ENCODE results near the gene SLC12A5. TPM values are rescaled to one million over a fixed set of nuclear protein-coding genes. Genes with fewer than 3 reads are reported as not detected.

The SLC12A5 gene
- total RNA-seq, 4 donors from 2014 or later, result 0.19 TPM; not detected in 3

DNA sequence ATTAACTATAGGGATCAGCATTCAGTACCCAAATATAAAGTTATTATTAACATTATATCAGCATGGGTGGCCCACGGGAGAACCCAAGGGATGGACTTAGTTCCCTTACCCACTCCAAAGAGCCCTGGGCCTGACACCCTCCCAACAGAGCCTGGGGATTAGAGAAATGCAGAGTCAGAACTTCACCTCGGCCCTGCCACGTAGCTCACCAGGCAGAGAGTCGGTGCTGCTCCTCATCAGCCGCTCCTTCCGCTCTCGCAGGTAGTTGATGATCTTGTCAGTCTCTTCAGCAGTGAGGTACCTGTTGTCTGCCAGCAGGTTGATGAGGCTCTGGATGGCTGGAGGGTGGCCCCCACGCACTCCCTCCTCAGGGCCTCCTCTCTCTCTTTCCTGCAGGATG is 34.1 kb downstream of the SLC12A5 start:
- DNase-seq (ENCODE audit: low spot score) (no peak), ATAC-seq (ENCODE audit: low FRiP score) (no peak)
- TF ChIP-seq, protein P1, sequence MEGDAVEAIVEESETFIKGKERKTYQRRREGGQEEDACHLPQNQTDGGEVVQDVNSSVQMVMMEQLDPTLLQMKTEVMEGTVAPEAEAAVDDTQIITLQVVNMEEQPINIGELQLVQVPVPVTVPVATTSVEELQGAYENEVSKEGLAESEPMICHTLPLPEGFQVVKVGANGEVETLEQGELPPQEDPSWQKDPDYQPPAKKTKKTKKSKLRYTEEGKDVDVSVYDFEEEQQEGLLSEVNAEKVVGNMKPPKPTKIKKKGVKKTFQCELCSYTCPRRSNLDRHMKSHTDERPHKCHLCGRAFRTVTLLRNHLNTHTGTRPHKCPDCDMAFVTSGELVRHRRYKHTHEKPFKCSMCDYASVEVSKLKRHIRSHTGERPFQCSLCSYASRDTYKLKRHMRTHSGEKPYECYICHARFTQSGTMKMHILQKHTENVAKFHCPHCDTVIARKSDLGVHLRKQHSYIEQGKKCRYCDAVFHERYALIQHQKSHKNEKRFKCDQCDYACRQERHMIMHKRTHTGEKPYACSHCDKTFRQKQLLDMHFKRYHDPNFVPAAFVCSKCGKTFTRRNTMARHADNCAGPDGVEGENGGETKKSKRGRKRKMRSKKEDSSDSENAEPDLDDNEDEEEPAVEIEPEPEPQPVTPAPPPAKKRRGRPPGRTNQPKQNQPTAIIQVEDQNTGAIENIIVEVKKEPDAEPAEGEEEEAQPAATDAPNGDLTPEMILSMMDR (IDR thresholded peaks at IDR 0.05), result no peak

DNA sequence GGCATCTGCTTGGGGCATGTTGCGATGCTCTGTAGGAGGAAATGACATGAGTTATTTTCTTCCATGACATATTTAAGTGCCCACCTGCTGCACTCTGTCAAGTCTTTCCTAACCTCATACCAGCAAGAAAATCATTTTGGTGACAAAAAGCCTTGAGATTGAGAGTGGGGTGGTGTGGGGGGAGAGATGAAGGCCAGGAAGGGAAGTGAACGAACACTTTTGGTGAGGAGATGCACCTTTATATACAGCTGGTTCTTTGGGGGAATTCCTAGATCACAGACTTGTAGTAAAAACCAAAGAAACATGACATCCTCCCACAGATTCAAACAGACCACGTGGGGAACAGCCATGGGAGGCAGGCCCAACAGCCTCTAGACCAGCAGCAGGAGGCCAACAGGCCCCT is 34.6 kb downstream of the SLC12A5 start:
- DNase-seq (ENCODE audit: low spot score), result no peak
- no peak for ATAC-seq (ENCODE audit: low FRiP score)
- TF ChIP-seq, protein P1 (IDR thresholded peaks at IDR 0.05), result no peak

DNA sequence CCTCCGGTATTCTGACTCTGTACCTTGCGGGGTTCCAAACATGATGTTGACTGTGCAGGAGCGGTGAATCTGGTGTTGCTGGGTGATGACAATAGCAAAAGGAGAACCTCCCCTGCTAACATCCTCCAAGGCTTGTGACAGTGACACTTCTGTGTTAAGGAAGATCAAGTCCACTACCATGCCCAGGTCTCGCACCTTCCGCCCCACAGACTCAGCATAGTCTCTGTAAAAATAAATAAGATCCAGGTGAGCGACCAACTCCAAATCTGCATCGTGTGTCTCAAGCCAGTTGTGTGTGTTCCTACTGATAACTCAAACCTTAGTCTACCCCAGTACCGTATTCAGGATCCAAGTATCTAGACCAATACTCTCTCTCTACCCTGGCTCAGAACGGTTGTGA is 36.0 kb downstream of the SLC12A5 start:
- ATAC-seq (ENCODE audit: low FRiP score) (no peak), DNase-seq (ENCODE audit: low spot score) (no peak)
- TF ChIP-seq, protein P1 (IDR thresholded peaks at IDR 0.05), result no peak

DNA sequence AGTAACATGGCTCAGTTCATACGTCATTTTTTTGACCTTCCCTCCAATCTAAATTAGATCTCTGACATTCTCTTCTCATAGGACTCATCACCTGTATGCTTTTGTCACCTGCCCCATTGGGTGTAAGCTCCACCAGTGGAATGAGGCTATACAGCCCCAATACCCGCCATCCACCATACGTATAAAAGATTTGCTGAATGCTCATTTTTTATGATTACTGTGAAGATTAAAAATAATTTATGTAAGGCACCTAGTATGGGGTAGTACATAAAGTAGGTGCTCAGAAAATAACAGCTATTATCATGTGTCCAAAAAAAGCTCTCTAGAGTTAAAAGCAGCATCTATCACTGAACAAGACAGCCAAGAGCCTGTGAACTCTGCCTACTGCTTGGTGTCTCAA is 36.7 kb downstream of the SLC12A5 start:
- no peak for ATAC-seq (ENCODE audit: low FRiP score)
- DNase-seq (ENCODE audit: low spot score), result no peak
- TF ChIP-seq, protein P1 (IDR thresholded peaks at IDR 0.05), result no peak

DNA sequence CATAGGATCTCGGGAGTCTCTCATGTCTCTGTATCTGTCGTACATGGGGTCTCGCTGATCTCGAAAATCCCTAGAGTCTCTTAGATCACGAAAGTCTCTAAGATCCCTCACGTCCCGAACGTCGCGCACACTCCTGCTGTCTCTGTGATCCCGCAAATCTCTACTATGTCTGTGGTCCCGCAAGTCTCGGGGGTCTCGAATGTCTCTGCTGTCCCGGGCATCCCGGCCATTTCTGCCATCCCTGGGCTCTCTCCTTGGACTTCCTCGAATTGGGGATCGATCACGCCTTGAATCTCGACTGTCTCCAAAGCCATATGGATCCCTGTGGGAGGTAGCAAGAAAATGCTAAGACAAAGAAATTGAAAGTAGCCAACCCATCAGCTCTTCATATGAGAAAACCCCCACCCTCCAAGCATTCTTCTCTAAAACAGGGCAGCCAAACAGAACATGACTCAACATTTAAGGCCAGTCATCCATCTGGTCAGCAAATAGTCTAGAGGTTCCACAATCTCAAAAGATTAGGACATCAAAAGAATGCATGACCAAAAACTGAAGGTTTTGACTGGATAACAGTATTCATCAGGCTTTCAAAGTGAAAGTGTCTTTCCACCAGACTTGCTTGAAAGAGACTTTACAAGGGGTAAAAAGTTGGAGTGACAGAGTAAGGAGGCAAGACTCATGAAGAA is 41.3 kb downstream of the SLC12A5 start:
- TF ChIP-seq, protein P1 (IDR thresholded peaks at IDR 0.05), result no peak
- no peak for ATAC-seq (ENCODE audit: low FRiP score)
- DNase-seq (ENCODE audit: low spot score), result no peak

DNA sequence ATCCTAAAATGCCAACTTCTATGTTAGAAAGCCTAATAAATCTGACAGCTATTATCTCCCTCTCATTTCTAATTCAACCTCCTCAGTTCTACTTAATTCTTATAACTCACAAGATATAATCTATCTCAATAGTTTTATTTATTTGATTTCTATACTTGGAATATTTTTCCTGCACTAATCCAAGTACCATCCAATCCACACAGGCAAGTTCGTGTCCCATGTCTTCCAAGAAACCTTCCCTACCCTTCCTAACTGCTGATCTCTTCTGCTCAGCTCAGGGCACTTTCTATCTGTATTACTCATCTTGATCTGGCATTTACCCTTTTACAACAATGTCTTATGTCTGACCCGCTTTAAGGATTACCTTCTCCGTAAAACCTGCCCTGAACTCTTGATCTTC is 42.6 kb downstream of the SLC12A5 start:
- TF ChIP-seq, protein P1 (IDR thresholded peaks at IDR 0.05), result no peak
- no peak for DNase-seq (ENCODE audit: low spot score)
- no peak for ATAC-seq (ENCODE audit: low FRiP score)

DNA sequence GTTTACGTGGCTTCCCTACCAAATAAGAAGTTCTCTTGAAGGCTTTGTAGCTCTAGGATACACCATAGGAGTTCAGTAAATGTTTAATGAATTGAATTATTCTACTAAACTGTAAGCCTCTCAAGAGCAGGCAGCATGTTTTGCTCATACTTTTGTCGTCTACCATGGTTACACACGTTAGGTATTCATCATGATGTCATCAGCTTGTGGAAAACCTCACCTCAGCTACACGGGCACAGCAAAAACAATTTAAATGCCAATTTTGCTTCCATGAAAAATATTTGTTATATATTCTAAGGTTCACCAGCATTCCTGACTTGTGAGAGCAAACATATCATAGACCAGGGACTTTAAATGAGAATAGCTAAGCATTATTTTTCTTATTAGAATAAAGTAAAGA is 44.0 kb downstream of the SLC12A5 start:
- ATAC-seq (ENCODE audit: low FRiP score), result no peak
- TF ChIP-seq, protein P1 (IDR thresholded peaks at IDR 0.05), result no peak
- no peak for DNase-seq (ENCODE audit: low spot score)
